H1 (cell line): ENCODE data around the gene MRPS14. TPM values are rescaled to one million over a fixed set of nuclear protein-coding genes. Genes with fewer than 3 reads are reported as not detected.

ENCODE experiments used
- CTCF ChIA-PET: fragments of 300-600 bp; sonication (Branson Sonifier 250); formaldehyde crosslinking; loops from one replicate; lab custom pipeline; 2021; ENCODE audit not compliant: partially characterized antibody; lab: Charles Lee
- POLR2A ChIA-PET: fragments of 300-600 bp; sonication (Branson Sonifier 250); formaldehyde crosslinking; loops from one replicate; lab custom pipeline; 2021; ENCODE audit warnings: inconsistent platforms; ENCODE audit not compliant: partially characterized antibody; lab: Charles Lee
- DNase-seq, 2 experiments: peaks; one replicate each; pipeline versions ENCODE4 v3.0.0 to v3.0.0-alpha.2; 2010 to 2022; ENCODE audit warnings: low spot score in 2 of 2, low read depth in 1 of 2, mixed read lengths in 1 of 2
- FAIRE-seq: peaks from 2 replicates; lab custom pipeline; 2011; peaks lifted over from hg19 to GRCh38; lab: Jason Lieb, UNC
- H2AFZ ChIP-seq: 2 replicates; pipeline ENCODE4 v1.8.1; 2012; ENCODE audit warnings: low read length, inconsistent platforms
- H2AK5ac ChIP-seq: 2 replicates; pipeline ENCODE4 v1.6.1; 2013; ENCODE audit warnings: low read depth, low read length
- H2BK120ac ChIP-seq: replicated peaks from 2 replicates; pipeline ENCODE3; 2013; ENCODE audit warnings: low read depth, low read length, inconsistent platforms
- H2BK12ac ChIP-seq: 2 replicates; pipeline ENCODE4 v1.6.1; 2013; ENCODE audit warnings: low read depth, low read length
- H2BK15ac ChIP-seq: 2 replicates; pipeline ENCODE4 v1.6.1; 2013; ENCODE audit warnings: low read length
- H2BK20ac ChIP-seq: 2 replicates; pipeline ENCODE4 v1.6.1; 2013; ENCODE audit warnings: low read length
- H2BK5ac ChIP-seq: 2 replicates; pipeline ENCODE4 v1.6.1; 2013; ENCODE audit warnings: low read depth, low read length
- H3K14ac ChIP-seq: 2 replicates; pipeline ENCODE4 v1.6.1; 2013; ENCODE audit warnings: inconsistent platforms; ENCODE audit not compliant: insufficient read length
- H3K18ac ChIP-seq: 2 replicates; pipeline ENCODE4 v1.6.1; 2013; ENCODE audit warnings: low read length; ENCODE audit errors: extremely low read depth
- H3K23ac ChIP-seq: 2 replicates; pipeline ENCODE4 v1.6.1; 2013; ENCODE audit warnings: inconsistent platforms; ENCODE audit not compliant: insufficient read length
- H3K23me2 ChIP-seq: 2 replicates; pipeline ENCODE4 v1.6.1; 2013; ENCODE audit warnings: low read depth, low read length
- H3K27ac ChIP-seq: 2 replicates; pipeline ENCODE4 v1.6.1; 2011; ENCODE audit warnings: low read depth, low read length, inconsistent platforms
- H3K27me3 ChIP-seq, 4 experiments: replicated peaks in 1 of 4; 1 replicate in 1 of 4; 2 replicates in 3 of 4; pipeline versions ENCODE4 v1.6.1 to v1.8.1; 2011 to 2013; ENCODE audit warnings: low read length in 3 of 4, mild to moderate bottlenecking in 3 of 4, inconsistent platforms in 2 of 4, mixed read lengths in 2 of 4, moderate library complexity in 1 of 4; ENCODE audit not compliant: control insufficient read depth in 3 of 4, insufficient read depth in 3 of 4; ENCODE audit errors: extremely low read depth in 1 of 4
- H3K36me3 ChIP-seq, 4 experiments: 2 replicates each; pipeline versions ENCODE4 v1.6.1 to v1.8.1; 2011 to 2013; ENCODE audit warnings: mild to moderate bottlenecking in 4 of 4, low read length in 3 of 4, moderate library complexity in 2 of 4, control low read depth in 1 of 4, inconsistent platforms in 1 of 4; ENCODE audit not compliant: insufficient read depth in 4 of 4, control insufficient read depth in 2 of 4
- H3K4ac ChIP-seq: replicated peaks from 2 replicates; pipeline ENCODE3; 2013; ENCODE audit warnings: low read length, low read depth, mixed read lengths, inconsistent platforms; ENCODE audit not compliant: insufficient read length
- H3K4me1 ChIP-seq, 4 experiments: replicated peaks in 1 of 4; 1 replicate in 1 of 4; 2 replicates in 3 of 4; pipeline versions ENCODE4 v1.6.1 to v1.8.1; 2011 to 2013; ENCODE audit warnings: low read length in 3 of 4, inconsistent platforms in 2 of 4, mixed read lengths in 1 of 4; ENCODE audit not compliant: insufficient read depth in 4 of 4, control insufficient read depth in 3 of 4
- H3K4me2 ChIP-seq, 2 experiments: 2 replicates each; pipeline versions ENCODE4 v1.6.1 to v1.8.1; 2011 to 2013; ENCODE audit warnings: low read depth in 2 of 2, low read length in 2 of 2, control low read depth in 1 of 2, inconsistent platforms in 1 of 2, mild to moderate bottlenecking in 1 of 2; ENCODE audit not compliant: insufficient read depth in 1 of 2
- H3K4me3 ChIP-seq, 4 experiments: fragments of 200-600, 300-600 bp in 1 of 4; sonication (generic), shearing (Covaris generic), sonication (Bioruptor Twin) in 1 of 4; 2 replicates each; pipeline versions ENCODE4 v1.5.1 to v1.8.1; 2011 to 2016; ENCODE audit warnings: low read length in 4 of 4, low read depth in 3 of 4, control low read depth in 2 of 4, inconsistent platforms in 2 of 4, mild to moderate bottlenecking in 2 of 4, mixed read lengths in 1 of 4, moderate library complexity in 1 of 4; ENCODE audit not compliant: insufficient read depth in 2 of 4; ENCODE audit errors: extremely low read depth in 1 of 4
- H3K56ac ChIP-seq: replicated peaks from 2 replicates; pipeline ENCODE3; 2013; ENCODE audit warnings: low read depth, mild to moderate bottlenecking, mixed read lengths, low read length, inconsistent platforms; ENCODE audit not compliant: insufficient read length
- H3K79me1 ChIP-seq: 2 replicates; pipeline ENCODE4 v1.6.1; 2013; ENCODE audit warnings: low read depth, low read length, control low read depth
- H3K79me2 ChIP-seq, 2 experiments: 2 replicates each; pipeline versions ENCODE4 v1.6.1 to v1.8.1; 2012 to 2013; ENCODE audit warnings: low read length in 2 of 2, mild to moderate bottlenecking in 2 of 2, inconsistent platforms in 1 of 2; ENCODE audit not compliant: insufficient read depth in 2 of 2, control insufficient read depth in 1 of 2
- H3K9ac ChIP-seq, 4 experiments: replicated peaks in 1 of 4; 1 replicate in 1 of 4; 2 replicates in 3 of 4; pipeline versions ENCODE4 v1.6.1 to v1.8.1; 2011 to 2013; ENCODE audit warnings: low read depth in 3 of 4, low read length in 3 of 4, control low read depth in 2 of 4, mild to moderate bottlenecking in 2 of 4, moderate library complexity in 2 of 4, inconsistent platforms in 1 of 4; ENCODE audit errors: extremely low read depth in 1 of 4
- H3K9me3 ChIP-seq, 2 experiments: 2 replicates each; pipeline versions ENCODE4 v1.6.1 to v1.8.1; 2012 to 2013; ENCODE audit warnings: mild to moderate bottlenecking in 2 of 2, moderate library complexity in 2 of 2, control low read depth in 1 of 2, inconsistent platforms in 1 of 2, low read depth in 1 of 2, low read length in 1 of 2, mixed read lengths in 1 of 2; ENCODE audit not compliant: insufficient read depth in 2 of 2
- H4K20me1 ChIP-seq, 2 experiments: replicated peaks in 1 of 2; 2 replicates each; pipeline versions ENCODE3 to v1.8.1; 2011 to 2013; ENCODE audit warnings: inconsistent platforms in 2 of 2, low read length in 2 of 2, mild to moderate bottlenecking in 1 of 2; ENCODE audit not compliant: insufficient read depth in 2 of 2, control insufficient read depth in 1 of 2
- H4K5ac ChIP-seq: 2 replicates; pipeline ENCODE4 v1.6.1; 2013; ENCODE audit warnings: low read length, low read depth, mixed read lengths, inconsistent platforms; ENCODE audit not compliant: insufficient read length
- H4K8ac ChIP-seq: 2 replicates; pipeline ENCODE4 v1.8.0; 2013; ENCODE audit warnings: mild to moderate bottlenecking, moderate library complexity, low read length, inconsistent platforms; ENCODE audit not compliant: insufficient read depth; ENCODE audit errors: extremely low read depth
- H4K91ac ChIP-seq: replicated peaks from 2 replicates; pipeline ENCODE3; 2013; ENCODE audit warnings: low read length, mixed read lengths, inconsistent platforms; ENCODE audit not compliant: insufficient read length
- BRCA1 ChIP-seq: IDR thresholded peaks from 2 replicates; pipeline ENCODE4 v1.6.1; 2012; ENCODE audit warnings: low read depth, low read length, improper control_type of control experiment
- CTBP2 ChIP-seq: IDR thresholded peaks from 2 replicates; pipeline ENCODE4 v1.7.0; 2011; ENCODE audit warnings: borderline replicate concordance, mild to moderate bottlenecking, moderate library complexity, mixed read lengths, low read length; ENCODE audit not compliant: insufficient read depth, insufficient read length
- EGR1 ChIP-seq: IDR thresholded peaks from 2 replicates; pipeline ENCODE4 v1.6.1; 2011; ENCODE audit warnings: low read depth, low read length, borderline replicate concordance
- EP300 ChIP-seq, 2 experiments: IDR thresholded peaks; 1 replicate in 1 of 2; 2 replicates in 1 of 2; pipeline ENCODE4 v1.6.1; 2011 to 2012; ENCODE audit warnings: low read depth in 2 of 2, low read length in 2 of 2, mild to moderate bottlenecking in 2 of 2, borderline replicate concordance in 1 of 2, inconsistent platforms in 1 of 2, moderate library complexity in 1 of 2
- GABPA ChIP-seq: IDR thresholded peaks from 2 replicates; pipeline ENCODE4 v1.6.1; 2011; ENCODE audit warnings: mild to moderate bottlenecking, low read length, moderate library complexity, borderline replicate concordance; ENCODE audit not compliant: insufficient read depth
- RNF2 ChIP-seq: fragments of 200-900, 300-1000 bp; sonication (generic); IDR thresholded peaks from 2 replicates; pipeline ENCODE4 v1.7.1; 2016; ENCODE audit warnings: borderline replicate concordance, low read depth, mild to moderate bottlenecking, antibody characterized with exemption, low read length; ENCODE audit not compliant: poor library complexity, severe bottlenecking; ENCODE audit errors: missing control alignments
- RXRA ChIP-seq: IDR thresholded peaks from 2 replicates; pipeline ENCODE4 v1.6.1; 2011; ENCODE audit warnings: low read depth, mild to moderate bottlenecking, low read length, moderate library complexity; ENCODE audit not compliant: insufficient read depth
- TAF7 ChIP-seq: optimal IDR thresholded peaks from 2 replicates; pipeline ENCODE3; 2011; ENCODE audit warnings: low read depth, mild to moderate bottlenecking, inconsistent platforms, low read length, moderate library complexity, borderline replicate concordance
- WGBS, 2 experiments: shearing (Covaris generic) in 1 of 2; methylation state at CpG; one replicate each; pipeline versions ENCODE4 v1.1.6 to v1.1.7; 2013 to 2015; ENCODE audit warnings: low lambda C conversion rate in 2 of 2, mixed read lengths in 2 of 2, inconsistent platforms in 1 of 2, low coverage in 1 of 2, missing lambda C conversion rate in 1 of 2; ENCODE audit not compliant: insufficient replicate concordance in 2 of 2, insufficient coverage in 1 of 2, insufficient read length in 1 of 2; ENCODE audit errors: extremely low coverage in 1 of 2, missing lambda C conversion rate in 1 of 2; 5-methylcytosine and 5-hydroxymethylcytosine counted together
- polyA plus RNA-seq, 7 experiments: library from polyadenylated mRNA; depleted of rRNA in 3 of 7; stranded (reverse) in 5 of 7; unstranded in 2 of 7; fragments of >200 nt in 5 of 7; fragments of 200-250 nt in 2 of 7; gene quantifications; 1 replicate in 5 of 7; 2 replicates in 1 of 7; 4 replicates in 1 of 7; pipeline versions ENCODE4 v1.2.1 to v1.2.3, GENCODE V29; 2011 to 2013; ENCODE audit warnings: missing spikeins in 2 of 7, mixed read lengths in 2 of 7
- total RNA-seq: library from RNA; stranded (reverse); fragmentation: NEBNext Ultra II Directional; extraction: Animal tissue kit (Norgen Biotek cat#: 25700); gene quantifications from 2 replicates; pipeline ENCODE4 v1.2.1, GENCODE V29; 2021

The MRPS14 gene
- total and polyA plus RNA-seq, 2 of the 8 experiments (the other 6 are each of a cell fraction or from before 2014, with no cell fraction given), result 27.5 to 38.7 TPM

- Histone ChIP-seq H2BK15ac (no peak overlapping the region), H4K91ac (no peak overlapping the region), H4K8ac (no peak overlapping the region), H3K4ac (no peak overlapping the region), H3K79me1 (no peaks in the 10 kb centered on the region), H3K56ac (no peak overlapping the region), H3K18ac (no peak overlapping the region), H3K4me1 (peaks cover 0 to 2% (median 0%) of the 10 kb centered on the region in 4 experiments; a peak in 1 of 7 replicates), H3K4me2 (no peak overlapping the region), H2BK12ac (no peak overlapping the region), H2AK5ac (no peak overlapping the region), H2BK20ac (no peak overlapping the region), H3K36me3 (peaks cover under 1 to 62% (median 10%) of the 10 kb centered on the region in 4 experiments; a peak in 6 of 8 replicates), H4K5ac (no peak overlapping the region), H2BK120ac (no peak overlapping the region), H3K27ac (no peak overlapping the region), H3K9me3 (no peaks in the 10 kb centered on the region), H2AFZ (no peak overlapping the region), H3K23me2 (no peaks in the 10 kb centered on the region), H2BK5ac (no peak overlapping the region), H4K20me1 (peaks cover 2 to 3% of the 10 kb centered on the region in 2 experiments), H3K27me3 (no peaks in the 10 kb centered on the region), H3K79me2 (peaks cover 0 to 16% of the 10 kb centered on the region in 2 experiments; a peak in 2 of 4 replicates), H3K14ac (no peak overlapping the region), H3K4me3 (no peak overlapping the region), H3K9ac (no peak overlapping the region), H3K23ac (no peak overlapping the region)
- DNase-seq (no peak), FAIRE-seq (no peak)
- ChIA-PET POLR2A (interaction anchor here (0.8 to 1.8 kb wide), 5 partner anchors 12 to 80 kb away, joined by 3 to 5 read pairs (median 4); partner anchors contain the start of gene CACYBP), CTCF (interaction anchor here (1.2 kb wide), 1 partner anchor 24 kb away, joined by 4 read pairs; no protein-coding TSS in a partner anchor)
- TF ChIP-seq CTBP2 (no peak), RNF2 (no peak), RXRA (no peak), GABPA (no peak), EGR1 (no peak), BRCA1 (no peak), TAF7 (no peak), EP300 (IDR thresholded peaks at IDR 0.05; ENCODE audit: borderline replicate concordance in 1 of 2, low read depth in 2 of 2, low read length in 2 of 2) (no peak)
- WGBS, 2 experiments, result 91% methylated on average over 2 of the region's 2 CpGs; no CpG with 5 or more reads in 1 of the 2 experiments
Observed at GRCh38 chr1:174963529-174964125, 59.6 kb downstream of the MRPS14 start.
